T follicular helper cell (primary cell): ENCODE results near the gene MEDAG.

Experiments used
- DNase-seq: peaks from one replicate; pipeline ENCODE4 v3.0.0-alpha.2; 2020; ENCODE audit warnings: low read depth
- total RNA-seq, 2 experiments: gene quantifications; one replicate each; lab custom pipeline; 2026; lab: John Stamatoyannopoulos, UW

The MEDAG gene
- total RNA-seq, result 0 to 0.06 reads per million in 2 experiments

DNA sequence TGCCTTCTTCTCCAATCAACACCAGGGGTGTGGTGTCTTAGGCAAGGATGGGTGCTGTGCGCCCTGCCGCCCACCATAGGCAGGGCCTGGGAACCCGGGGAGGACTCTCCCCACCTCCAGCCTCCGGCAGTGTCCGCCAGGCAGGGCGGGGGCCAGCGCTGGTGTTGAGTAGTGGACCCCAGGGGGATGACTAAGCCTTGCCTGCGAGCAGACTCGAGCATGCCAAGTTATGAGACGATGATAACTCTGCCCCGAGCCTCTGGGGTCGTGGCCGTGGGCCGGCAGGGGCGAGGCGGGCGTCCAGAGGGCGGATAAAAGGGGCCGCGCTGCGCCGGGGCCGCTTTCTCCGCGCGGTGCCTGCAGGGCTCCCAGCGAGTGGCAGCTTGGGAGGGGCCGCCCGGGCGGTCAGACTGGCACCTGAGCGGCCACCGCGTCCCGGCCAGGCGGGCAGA, at the start of gene MEDAG:
Gene MEDAG (plus strand): TSS at position 340 of the 452 bp plus-strand sequence. CDS start 245 bp downstream, outside the sequence.
- no peak for DNase-seq

GRCh38 chr13:30857018-30857417, 49.1 kb upstream of the MEDAG start:
- DNase-seq, result no peak

GRCh38 chr13:30857636-30858035, 48.4 kb upstream of the MEDAG start:
- no peak for DNase-seq

GRCh38 chr13:30859326-30859725, 46.7 kb upstream of the MEDAG start:
- DNase-seq, result no peak

- DNase-seq, result no peak
Observed at GRCh38 chr13:30861163-30861562, 44.9 kb upstream of the MEDAG start.

GRCh38 chr13:30861836-30862467, 44.1 kb upstream of the MEDAG start:
- no peak for DNase-seq

- no peak for DNase-seq
Observed at GRCh38 chr13:30862707-30863106, 43.4 kb upstream of the MEDAG start.

- DNase-seq, result no peak
Observed at GRCh38 chr13:30863231-30863630, 42.8 kb upstream of the MEDAG start.

DNA sequence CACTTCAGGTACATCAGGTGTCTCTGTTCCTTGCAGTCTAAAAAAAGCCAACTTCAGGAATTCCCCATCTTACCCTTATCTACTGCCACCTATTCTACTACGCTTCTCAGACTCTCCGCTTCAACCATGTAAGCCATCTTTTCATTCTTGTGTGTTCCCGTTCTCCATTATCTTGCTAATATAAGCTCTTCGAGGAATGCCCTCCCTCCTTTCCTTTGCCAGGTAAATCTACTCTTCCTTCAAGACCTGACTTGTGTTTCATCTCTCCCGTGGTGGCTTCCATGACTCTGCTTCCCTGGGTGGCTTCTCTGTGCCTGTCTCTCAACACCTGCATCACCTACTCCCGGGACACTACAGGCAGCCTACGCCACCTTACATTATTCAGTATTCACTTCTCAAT, 42.3 kb upstream of the MEDAG start:
- DNase-seq, result no peak

GRCh38 chr13:30864433-30865122, 41.5 kb upstream of the MEDAG start:
- no peak for DNase-seq

DNA sequence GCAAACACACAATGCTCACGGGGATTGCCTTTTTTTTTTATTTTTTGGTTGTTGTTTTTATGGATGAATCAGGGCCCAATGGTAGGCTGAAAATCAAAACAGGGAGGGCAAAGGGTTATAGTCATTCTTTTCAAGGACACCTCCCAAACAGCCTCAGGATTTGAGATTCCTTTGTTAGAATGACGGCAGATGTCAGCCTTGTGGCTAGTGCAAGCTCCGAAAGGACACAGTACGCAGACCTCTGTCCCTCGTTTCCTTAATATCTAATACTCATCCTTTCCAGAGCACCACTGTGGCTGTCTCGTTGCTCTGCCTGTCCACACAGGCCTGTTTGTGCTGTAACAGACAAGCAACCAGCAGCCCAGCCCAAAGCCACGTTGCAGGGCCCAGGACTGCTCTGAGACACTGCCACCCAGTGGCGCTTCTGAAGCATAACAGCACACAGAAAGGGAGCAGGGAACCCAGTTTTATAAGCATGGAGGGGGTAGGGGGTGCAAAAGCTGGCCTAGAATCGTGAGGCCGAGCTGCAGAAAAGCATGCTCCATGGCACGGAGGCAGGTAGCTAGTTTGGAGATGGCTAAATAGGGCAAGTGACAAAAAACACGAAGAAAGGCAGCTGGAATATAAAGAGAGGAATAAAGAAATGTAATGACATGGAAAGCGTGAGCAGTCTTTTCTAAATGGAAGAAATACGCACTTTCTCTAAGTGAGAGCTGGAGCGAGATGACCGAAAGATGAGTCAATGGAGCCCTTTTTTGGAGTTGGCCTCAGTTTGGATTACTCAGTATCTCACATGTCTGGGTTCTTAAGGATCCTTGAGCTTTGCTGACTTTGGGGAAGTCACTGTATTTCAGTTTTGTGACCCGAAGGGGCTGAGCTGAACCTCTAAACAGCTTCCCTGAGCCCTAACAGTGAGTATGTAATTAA, 40.7 kb upstream of the MEDAG start:
- DNase-seq, result peak; percentile 16

- no peak for DNase-seq
Observed at GRCh38 chr13:30866677-30867076, 39.4 kb upstream of the MEDAG start.

DNA sequence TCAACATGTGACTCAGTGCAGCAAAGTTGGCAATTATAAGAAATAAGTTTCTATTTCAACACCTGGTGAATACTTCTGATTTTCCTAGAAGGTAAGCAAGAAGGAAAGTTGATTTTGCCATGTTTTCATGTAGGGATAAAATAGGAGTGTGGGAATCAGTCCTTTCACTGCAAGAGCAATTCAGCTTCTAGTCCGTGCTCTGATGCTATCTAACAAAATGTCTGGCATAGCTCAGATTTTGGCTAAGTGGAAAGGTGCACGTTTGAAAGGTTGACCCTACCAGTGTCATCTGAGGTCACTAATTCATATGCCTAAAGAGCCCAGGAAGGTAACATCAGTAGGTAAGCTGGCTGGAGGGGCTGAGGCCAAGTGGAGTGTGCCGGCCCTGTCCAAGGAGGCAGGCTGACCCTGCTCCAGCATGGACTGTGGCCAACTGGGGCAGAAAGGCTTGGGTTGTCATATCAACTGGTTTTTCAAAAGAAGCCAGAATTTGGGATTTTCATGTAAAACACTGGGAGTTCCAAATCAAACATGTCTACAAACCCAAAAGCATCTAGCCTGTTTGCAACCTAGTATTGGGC, 38.9 kb upstream of the MEDAG start:
- DNase-seq, result no peak

GRCh38 chr13:30868799-30869470, 37.1 kb upstream of the MEDAG start:
- no peak for DNase-seq

DNA sequence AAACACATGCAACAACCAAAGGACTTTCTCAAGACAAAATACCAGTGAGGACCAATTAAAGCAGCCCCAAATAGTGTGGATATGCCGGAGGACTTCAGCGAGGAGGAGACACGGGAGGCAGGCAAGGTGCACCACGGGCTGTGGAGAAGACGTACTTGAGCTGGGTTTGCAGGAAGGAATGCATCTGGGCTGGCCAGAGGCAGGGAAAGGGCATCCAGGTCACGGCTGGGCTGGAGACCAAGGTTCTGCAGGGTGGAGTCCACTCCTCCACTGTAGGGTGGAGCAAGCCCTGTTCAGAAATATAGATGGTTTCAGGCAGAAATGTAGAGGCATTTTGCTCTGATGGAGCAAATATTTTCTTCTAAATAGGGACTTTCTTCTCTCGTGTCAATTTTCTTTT, 36.6 kb upstream of the MEDAG start:
- no peak for DNase-seq

DNA sequence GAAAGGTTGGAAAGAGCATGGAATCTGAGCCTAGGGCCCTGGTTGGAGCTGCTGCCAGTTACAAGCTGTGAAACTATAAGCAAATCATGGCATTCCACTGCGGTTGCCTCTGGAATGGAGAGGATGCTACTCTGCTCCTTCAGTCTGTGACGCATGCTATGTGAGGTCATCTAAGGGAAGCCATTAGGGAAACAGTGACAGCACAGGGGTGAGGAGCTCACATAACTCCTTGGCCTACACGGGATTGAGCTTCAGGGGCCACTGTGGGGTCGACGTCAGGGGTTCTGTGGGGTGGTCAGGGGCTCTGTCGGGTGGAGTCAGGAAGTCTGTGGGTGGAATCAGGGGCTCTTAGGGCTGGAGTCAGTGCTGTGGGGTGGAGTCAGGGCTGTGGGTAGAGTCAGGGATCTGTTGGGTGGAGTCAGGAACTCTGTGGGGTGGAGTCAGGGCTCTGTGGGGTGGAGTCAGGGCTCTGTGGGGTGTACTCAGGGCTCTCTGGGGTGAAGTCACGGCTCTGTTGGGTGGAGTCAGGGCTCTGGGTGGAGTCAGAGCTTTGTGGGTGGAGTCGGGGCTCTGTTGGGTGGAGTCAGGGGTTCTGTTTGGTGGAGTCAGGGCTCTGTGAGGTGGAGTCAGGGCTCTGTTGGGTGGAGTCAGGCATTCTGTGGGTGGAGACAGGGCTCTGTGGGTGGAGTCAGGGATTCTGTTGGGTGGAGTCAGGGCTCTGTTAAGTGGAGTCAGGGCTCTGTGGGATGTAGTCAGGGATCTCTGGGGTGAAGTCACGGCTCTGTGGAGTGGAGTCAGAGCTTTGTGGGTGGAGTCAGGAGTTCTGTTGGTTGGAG, 35.8 kb upstream of the MEDAG start:
- no peak for DNase-seq

- no peak for DNase-seq
Observed at GRCh38 chr13:30870916-30871587, 35.0 kb upstream of the MEDAG start.

GRCh38 chr13:30871588-30872275, 34.3 kb upstream of the MEDAG start:
- DNase-seq, result no peak

- no peak for DNase-seq
Observed at GRCh38 chr13:30872276-30872594, 33.8 kb upstream of the MEDAG start.
